IPS DF 6.9 (cell line): ENCODE results near the gene SCAMP3.

Source experiments
- DNase-seq: peaks from one replicate; pipeline ENCODE4 v3.0.0-alpha.2; 2013; ENCODE audit warnings: low read depth, low spot score
- H3K27ac ChIP-seq: one replicate; pipeline ENCODE4 v1.5.1; 2013; ENCODE audit warnings: low read length, control low read depth
- H3K27me3 ChIP-seq: 2 replicates; pipeline ENCODE4 v1.6.1; 2013; ENCODE audit warnings: mild to moderate bottlenecking, low read length; ENCODE audit not compliant: control insufficient read depth, insufficient read depth
- H3K36me3 ChIP-seq: 2 replicates; pipeline ENCODE4 v1.6.1; 2013; ENCODE audit warnings: low read length; ENCODE audit not compliant: control insufficient read depth, insufficient read depth
- H3K4me1 ChIP-seq: 2 replicates; pipeline ENCODE4 v1.6.1; 2013; ENCODE audit warnings: low read length; ENCODE audit not compliant: control insufficient read depth, insufficient read depth
- H3K4me3 ChIP-seq: 2 replicates; pipeline ENCODE4 v1.5.1; 2013; ENCODE audit warnings: mild to moderate bottlenecking, low read length
- H3K9me3 ChIP-seq: 2 replicates; pipeline ENCODE4 v1.6.1; 2013; ENCODE audit warnings: low read length, inconsistent platforms; ENCODE audit not compliant: control insufficient read depth, insufficient read depth
- WGBS: extraction: QIAGEN DNeasy Blood & Tissue Kit; methylation state at CpG from one replicate; pipeline ENCODE4 v1.1.7; 2013; ENCODE audit warnings: mixed read lengths, missing lambda C conversion rate; ENCODE audit not compliant: insufficient read length, insufficient coverage; 5-methylcytosine and 5-hydroxymethylcytosine counted together

Gene SCAMP3

GRCh38 chr1:155285063-155285462 lies 22.9 kb upstream of the SCAMP3 start:
- WGBS, result no CpG with 5 or more reads among the region's 14 CpGs
- H3K4me1 ChIP-seq, result no peaks in the 10 kb centered on the region
- DNase-seq, result no peak

DNA sequence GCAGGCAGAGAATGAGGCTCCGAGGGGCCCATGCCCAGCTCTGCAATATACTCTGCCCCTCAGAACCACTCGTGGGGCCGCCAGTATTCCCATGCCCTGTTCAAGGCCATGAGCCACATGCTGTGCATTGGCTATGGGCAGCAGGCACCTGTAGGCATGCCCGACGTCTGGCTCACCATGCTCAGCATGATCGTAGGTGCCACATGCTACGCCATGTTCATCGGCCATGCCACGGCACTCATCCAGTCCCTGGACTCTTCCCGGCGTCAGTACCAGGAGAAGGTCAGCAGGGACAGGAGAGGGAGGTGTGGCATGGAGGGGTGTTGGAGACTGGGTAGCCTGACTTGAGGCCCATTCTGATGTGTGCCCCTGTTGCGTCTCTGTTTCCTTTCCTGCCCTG lies 22.3 kb upstream of the SCAMP3 start:
- Histone ChIP-seq H3K27ac (no peak overlapping the region), H3K4me1 (no peaks in the 10 kb centered on the region), H3K4me3 (no peak overlapping the region), H3K27me3 (no peaks in the 10 kb centered on the region), H3K9me3 (no peaks in the 10 kb centered on the region), H3K36me3 (no peaks in the 10 kb centered on the region)
- no CpG with 5 or more reads among the region's 12 CpGs for WGBS
- no peak for DNase-seq

More at GRCh38 chr1:155285063-155285462, 22.9 kb upstream of the SCAMP3 start:
- Histone ChIP-seq H3K27ac (no peak overlapping the region), H3K9me3 (no peaks in the 10 kb centered on the region), H3K4me3 (no peak overlapping the region), H3K27me3 (no peaks in the 10 kb centered on the region), H3K36me3 (no peaks in the 10 kb centered on the region)

DNA sequence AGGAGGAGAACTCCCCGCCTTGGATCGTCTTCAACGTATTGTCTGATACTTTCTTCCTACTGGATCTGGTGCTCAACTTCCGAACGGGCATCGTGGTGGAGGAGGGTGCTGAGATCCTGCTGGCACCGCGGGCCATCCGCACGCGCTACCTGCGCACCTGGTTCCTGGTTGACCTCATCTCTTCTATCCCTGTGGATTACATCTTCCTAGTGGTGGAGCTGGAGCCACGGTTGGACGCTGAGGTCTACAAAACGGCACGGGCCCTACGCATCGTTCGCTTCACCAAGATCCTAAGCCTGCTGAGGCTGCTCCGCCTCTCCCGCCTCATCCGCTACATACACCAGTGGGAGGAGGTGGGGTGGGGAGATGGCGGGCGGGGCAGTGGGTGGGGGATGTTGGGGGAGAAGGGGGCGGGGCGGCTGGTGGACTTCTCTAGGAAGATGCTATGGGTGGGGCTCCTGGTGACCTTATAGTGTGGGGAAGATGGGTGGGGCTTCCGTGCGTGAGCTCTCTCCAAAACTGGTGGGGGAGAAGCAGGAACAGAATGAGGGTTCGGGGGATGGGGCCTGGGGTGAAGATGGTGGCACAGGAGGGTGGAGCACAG lies 20.4 kb upstream of the SCAMP3 start:
- H3K9me3 ChIP-seq, result no peaks in the 10 kb centered on the region
- H3K4me3 ChIP-seq, result no peak overlapping the region
- H3K27me3 ChIP-seq, result no peaks in the 10 kb centered on the region
- H3K4me1 ChIP-seq, result peaks cover 5% of the 10 kb centered on the region
- DNase-seq, result no peak
- no peaks in the 10 kb centered on the region for H3K36me3 ChIP-seq
- H3K27ac ChIP-seq, result no peak overlapping the region
- no CpG with 5 or more reads among the region's 29 CpGs for WGBS

GRCh38 chr1:155279268-155279667 lies 17.1 kb upstream of the SCAMP3 start:
- H3K9me3 ChIP-seq, result no peaks in the 10 kb centered on the region
- H3K4me1 ChIP-seq, result peaks cover 5% of the 10 kb centered on the region
- no peak overlapping the region for H3K27ac ChIP-seq
- H3K36me3 ChIP-seq, result no peaks in the 10 kb centered on the region
- no CpG with 5 or more reads among the region's 2 CpGs for WGBS
- H3K4me3 ChIP-seq, result no peak overlapping the region
- H3K27me3 ChIP-seq, result no peaks in the 10 kb centered on the region
- no peak for DNase-seq

DNA sequence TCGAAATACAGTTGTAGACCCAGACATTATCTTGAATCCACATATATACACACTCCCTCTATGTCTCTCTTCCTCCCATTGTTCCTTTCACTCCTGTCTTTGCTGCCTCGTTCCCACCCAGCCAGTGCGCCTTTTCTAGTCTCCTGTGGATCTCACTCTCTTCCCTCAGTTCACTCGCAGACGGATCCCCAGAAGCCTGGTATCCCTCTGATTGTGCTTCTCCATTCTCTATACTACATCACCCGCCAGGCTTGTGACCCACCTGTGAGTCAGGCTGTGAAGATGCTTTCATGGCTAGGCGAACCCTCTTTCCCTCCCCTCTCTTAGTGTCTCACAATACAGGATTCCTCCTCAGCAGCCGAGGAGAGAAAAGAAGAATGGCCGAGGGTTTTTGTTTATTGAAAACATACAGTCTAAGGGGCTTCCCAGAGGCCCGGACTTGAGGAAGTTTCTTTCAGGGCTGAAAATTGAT lies 16.6 kb upstream of the SCAMP3 start:
- Histone ChIP-seq H3K4me3 (no peak overlapping the region), H3K36me3 (no peaks in the 10 kb centered on the region), H3K9me3 (no peaks in the 10 kb centered on the region), H3K27ac (no peak overlapping the region), H3K27me3 (no peaks in the 10 kb centered on the region), H3K4me1 (peaks cover 6% of the 10 kb centered on the region)
- WGBS, result no CpG with 5 or more reads among the region's 10 CpGs
- DNase-seq, result no peak

- Histone ChIP-seq H3K27me3 (no peaks in the 10 kb centered on the region), H3K4me3 (peak overlapping the region; percentile 70; the same call in 1 of the 2 replicates), H3K4me1 (peaks cover 8% of the 10 kb centered on the region), H3K36me3 (no peaks in the 10 kb centered on the region), H3K9me3 (no peaks in the 10 kb centered on the region), H3K27ac (no peak overlapping the region)
- DNase-seq, result no peak
- WGBS, result no CpG with 5 or more reads among the region's 29 CpGs
Measured at GRCh38 chr1:155277902-155278688, 15.9 kb upstream of the SCAMP3 start.

GRCh38 chr1:155277070-155277901 lies 15.1 kb upstream of the SCAMP3 start, which contains the start of gene HCN3:
Gene HCN3 (plus strand): TSS chr1:155277463. CDS start chr1:155277591, 128 bp downstream.
- peaks cover 8% of the 10 kb centered on the region for H3K4me1 ChIP-seq
- no peaks in the 10 kb centered on the region for H3K36me3 ChIP-seq
- H3K27ac ChIP-seq, result no peak within 1 kb of the TSS
- peak within 1 kb of the TSS; percentile 70 for H3K4me3 ChIP-seq
- H3K27me3 ChIP-seq, result no peaks in the 10 kb centered on the region
- WGBS, result no CpG with 5 or more reads among the region's 68 CpGs
- DNase-seq, result peak; percentile 99
- H3K9me3 ChIP-seq, result no peaks in the 10 kb centered on the region

DNA sequence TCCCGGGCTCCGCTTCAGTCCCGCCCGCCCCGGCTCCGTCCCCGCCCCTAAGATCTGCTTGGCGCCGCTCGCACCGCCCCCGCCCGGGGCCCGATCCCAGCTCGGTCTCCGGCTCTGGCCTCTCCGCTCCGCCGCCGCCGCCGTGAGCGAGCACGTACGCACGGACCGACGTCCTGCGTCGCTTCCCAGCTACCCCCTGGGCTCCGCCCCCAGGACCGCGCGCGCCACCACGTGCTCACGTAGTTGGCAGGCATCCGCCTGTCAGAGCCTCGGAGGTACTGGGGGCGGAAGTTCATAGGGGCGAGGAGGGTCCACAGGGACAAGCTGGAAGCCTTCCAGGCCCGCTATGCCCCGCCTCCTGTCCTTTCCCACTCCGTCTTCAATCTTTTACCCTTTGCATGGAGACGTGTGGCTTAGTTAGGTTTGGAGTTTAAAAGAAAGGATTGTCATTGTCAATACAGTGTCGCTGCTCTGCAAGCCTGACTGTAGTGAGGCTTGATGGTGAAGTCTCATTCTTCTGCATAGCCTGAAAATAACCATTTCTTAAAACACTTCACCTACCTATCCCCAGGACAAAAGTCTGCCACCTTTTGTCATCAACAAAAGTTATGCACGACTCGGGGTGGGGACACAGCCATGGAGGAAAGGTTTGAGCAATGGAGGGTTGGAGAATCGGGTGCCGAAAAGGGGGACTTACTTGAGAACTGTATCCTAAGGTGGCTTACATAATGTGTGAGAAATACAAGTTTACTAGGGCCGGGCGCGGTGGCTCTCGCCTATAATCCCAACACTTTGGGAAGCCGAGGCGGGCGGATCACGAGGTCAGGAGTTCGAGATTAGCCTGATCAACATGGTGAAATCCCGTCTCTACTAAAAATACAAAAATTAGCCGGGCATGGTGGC lies 11.4 kb upstream of the SCAMP3 start, which contains the start of gene CLK2:
TSS of gene CLK2 (minus strand) at position 162 of the 903 bp plus-strand sequence. CDS start 2,527 bp downstream, outside the sequence.
- no CpG with 5 or more reads among the region's 61 CpGs for WGBS
- H3K27me3 ChIP-seq, result no peaks in the 10 kb centered on the region
- peaks cover 4% of the 10 kb centered on the region; the same call in 1 of the 2 replicates for H3K4me1 ChIP-seq
- peaks cover 19% of the 10 kb centered on the region for H3K36me3 ChIP-seq
- H3K27ac ChIP-seq, result no peak within 1 kb of the TSS
- peak within 1 kb of the TSS; percentile 100 for H3K4me3 ChIP-seq
- no peak for DNase-seq
- no peaks in the 10 kb centered on the region for H3K9me3 ChIP-seq

DNA sequence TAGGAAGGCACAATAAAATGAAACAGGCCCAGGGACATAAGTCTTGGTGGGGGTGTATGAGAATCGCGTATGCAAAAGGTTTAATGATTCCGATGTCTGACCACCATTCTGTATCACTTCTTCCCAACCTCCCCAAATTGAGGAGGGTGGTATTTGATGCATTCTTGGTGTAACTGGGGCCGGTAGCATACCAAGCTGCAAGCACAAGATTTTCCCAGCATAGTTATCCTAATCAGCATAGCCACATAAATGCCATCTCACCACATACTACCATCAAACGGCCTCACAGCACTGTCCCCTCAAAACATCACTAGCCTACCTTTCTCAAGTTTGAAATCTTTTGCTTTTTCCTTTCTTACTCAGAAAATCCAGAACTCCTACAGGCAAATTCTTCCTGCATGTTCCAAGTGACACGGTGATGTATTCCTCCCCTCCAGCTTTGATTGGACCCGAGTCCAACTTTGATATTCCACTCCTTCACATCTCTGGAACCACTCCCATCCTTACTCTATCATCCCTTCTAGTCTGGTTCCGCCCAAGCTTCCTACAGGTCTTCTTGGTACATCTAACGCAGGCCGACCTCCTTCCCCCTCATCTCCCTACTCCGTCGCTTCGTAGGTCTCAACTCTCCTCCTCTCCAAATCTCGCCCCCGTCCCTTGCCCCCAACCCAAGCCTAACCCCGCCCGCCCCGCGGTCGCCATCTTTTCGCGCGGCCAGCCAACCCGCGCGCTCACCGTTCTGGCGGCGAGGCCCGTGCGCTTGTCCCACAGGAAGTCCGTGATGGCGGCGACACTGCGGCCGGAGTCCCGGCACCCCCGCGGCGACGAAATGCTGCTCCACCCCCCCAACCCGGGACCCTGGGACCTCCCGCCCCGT lies 10.5 kb upstream of the SCAMP3 start:
- Histone ChIP-seq H3K4me1 (peaks cover 3% of the 10 kb centered on the region; the same call in 1 of the 2 replicates), H3K27ac (no peak overlapping the region), H3K4me3 (peak overlapping the region; percentile 100), H3K9me3 (no peaks in the 10 kb centered on the region), H3K27me3 (no peaks in the 10 kb centered on the region), H3K36me3 (peaks cover 28% of the 10 kb centered on the region)
- WGBS, result no CpG with 5 or more reads among the region's 44 CpGs
- DNase-seq, result no peak
